Measurements from ENCODE around the gene C19orf85.
"Not testable (repeated sequence)": the region's sequence is repeated elsewhere in the genome, so short reads cannot be mapped to it uniquely, and the experiment has no call there.

The C19orf85 gene

DNA sequence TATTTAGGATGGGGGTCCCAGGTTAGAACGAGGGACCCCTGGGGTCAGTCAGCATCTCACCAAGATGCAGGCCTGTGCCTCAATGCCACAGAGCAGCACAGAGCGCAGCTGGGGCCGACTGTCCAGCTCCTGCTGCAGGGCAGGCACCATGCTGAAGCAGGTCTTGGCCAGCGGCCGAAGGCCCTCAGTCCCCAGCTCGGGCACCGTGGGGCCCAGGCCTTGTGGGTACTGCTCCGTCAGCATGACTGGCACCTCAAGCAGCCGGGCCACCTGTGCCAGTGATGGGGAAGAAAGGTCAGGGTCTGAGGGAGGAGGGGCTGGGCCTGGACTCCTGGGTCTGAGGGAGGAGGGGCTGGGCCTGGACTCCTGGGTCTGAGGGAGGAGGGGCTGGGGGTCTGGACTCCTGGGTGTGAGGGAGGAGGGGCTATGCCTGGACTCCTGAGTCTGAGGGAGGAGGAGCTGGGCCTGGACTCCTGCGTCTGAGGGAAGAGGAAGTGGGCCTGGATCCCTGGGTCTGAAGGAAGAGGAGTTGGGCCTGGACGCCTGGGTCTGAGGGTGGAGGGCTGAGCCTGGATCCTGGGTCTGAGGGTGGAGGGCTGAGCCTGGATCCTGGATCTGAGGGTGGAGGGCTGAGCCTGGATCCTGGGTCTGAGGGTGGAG, 8.8 kb downstream of the C19orf85 start:
- no peak for FAIRE-seq

GRCh38 chr19:55454787-55455243, 9.7 kb downstream of the C19orf85 start:
- FAIRE-seq = no peak

DNA sequence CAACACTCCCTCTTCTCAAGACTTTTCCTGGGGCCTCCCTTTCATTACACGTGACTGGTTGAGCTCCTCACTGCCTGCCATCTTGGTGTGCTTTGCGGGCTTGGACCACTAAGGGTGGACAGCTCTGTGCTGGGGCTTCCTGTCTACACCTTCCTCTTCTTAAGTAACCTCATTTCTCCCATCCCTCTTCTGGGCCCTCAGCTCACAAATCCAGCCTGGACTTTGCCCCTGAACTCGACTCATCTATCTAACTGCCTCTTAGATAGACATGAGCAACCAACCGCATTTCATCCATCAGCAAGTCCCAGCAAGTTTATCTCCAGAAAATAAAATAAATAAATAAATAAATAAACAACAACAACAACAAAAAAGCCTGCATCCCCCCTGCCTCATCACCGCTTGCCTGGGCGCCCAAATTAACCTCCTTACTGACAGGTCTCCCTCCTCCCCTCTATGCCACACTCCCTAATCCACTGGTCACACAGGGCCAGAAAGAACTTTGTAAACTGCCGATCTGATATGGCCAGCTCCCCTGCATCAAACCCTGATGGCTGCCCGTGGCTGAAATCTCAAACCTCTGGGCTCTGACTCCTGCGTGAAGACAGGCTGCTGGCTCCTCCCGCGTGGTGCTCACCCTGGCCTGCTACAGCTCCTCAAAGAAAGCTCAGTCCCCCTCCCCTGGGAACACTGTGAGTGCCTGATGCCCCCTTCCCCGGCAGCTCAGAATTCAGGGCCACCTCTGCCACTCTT, 10.9 kb downstream of the C19orf85 start:
- no peak for FAIRE-seq

DNA sequence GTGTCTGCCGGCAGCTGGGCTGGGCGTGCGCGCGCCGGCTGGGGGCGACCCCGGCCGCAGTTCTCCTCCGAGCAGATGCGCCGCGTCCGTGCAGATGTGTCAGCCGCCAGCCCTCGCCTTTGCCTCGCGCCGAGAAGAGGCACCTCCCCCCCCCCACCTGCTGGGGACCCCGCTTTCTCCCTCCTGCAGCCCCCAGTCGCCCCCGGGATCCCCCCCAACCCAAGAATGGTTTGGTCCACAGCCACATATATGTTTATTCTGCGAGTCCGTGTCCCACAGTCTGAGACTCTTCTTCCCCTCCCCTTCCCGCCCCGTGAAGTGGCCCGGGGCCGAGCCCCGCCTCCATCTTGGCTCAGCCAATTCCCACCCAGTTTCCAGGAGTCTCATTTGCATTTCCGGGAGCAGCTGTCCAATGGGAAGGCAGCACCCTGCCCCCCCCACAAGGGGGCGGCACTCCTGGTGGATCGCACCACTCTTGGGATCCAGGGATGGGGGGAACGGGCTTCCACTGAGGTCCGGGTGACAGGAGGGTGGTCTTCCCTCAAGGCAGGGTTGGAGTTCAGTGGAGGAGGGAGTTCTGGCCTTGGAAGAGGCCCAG, 11.7 kb downstream of the C19orf85 start:
- FAIRE-seq = no peak

DNA sequence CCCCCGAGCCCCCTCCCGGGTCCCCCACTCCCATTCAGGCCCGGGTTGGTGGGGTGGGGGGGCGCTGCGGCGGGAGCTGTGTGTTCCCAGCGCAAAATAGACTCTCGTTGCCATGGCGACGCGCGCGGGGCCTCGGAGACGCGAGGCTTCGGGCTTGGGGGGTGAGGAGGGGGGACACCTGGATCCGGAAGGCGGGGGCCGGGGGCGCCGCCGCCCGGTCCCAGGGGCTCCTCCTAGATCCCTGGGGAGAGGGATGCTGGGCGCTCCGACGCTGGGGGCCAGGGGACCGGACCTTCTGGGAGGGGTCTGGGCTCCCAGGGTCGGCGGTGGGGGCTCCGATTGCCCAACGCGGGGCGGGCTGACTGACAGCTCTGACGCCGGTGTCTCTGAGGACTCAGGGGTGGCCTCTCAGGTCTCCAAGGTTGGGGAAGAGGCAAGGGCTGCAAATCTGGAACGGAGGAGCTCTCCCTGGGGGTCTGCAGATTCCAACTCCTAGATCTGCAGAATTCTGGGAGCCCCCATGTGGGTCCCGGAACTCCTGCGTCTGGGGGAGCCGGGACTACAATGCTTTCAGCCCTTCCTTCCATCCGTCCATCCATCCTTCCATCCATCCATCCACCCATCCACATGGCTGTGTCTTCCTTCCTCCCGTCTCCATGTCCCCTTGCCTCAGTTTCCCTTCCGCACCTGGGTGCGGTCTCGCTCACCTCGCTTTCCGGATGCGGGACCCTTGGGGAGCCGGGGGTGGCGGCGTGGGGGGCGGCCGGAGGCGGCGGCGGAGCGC, 12.4 kb downstream of the C19orf85 start:
- no peak for FAIRE-seq

DNA sequence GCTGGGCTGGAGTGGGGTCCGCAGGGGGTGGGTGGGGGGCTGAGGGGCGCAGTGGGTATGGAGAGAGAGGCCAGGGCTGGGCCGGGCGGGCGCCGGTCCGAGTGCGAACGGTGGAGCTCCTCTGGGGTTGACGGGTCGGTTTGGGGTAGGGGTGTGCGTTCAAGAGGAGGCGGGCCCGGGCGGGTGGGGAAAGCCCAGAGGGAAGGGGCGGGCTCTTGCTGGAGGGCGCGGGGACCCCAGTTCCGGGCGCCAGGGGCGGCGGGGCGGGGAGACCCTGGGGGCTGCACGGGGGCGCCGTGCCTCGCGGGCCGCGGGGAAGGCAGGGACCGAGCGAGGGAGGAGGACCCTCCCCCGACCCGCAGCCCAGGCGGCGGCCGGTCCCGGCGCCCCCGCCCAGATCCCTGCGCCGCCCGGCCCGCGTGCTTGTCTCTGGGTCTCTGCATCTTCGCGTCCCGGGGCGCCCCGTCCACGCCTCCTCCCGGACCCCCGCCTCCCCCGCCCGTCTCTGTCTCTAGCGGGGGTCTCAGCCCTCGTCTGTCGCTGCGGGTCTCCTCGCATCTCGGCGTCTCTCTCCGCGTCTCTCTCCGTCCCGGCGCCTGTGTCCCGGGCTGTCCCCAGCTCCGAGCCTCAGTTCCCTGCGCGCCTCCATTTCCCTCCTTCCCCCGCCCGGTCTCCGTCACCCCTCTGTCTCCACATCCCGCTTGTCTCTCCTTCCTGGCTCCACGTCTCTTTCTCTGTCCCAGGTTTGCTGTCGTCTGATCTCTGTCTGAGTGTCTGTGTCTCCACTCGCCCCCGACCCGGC, 13.2 kb downstream of the C19orf85 start:
- no peak for FAIRE-seq

DNA sequence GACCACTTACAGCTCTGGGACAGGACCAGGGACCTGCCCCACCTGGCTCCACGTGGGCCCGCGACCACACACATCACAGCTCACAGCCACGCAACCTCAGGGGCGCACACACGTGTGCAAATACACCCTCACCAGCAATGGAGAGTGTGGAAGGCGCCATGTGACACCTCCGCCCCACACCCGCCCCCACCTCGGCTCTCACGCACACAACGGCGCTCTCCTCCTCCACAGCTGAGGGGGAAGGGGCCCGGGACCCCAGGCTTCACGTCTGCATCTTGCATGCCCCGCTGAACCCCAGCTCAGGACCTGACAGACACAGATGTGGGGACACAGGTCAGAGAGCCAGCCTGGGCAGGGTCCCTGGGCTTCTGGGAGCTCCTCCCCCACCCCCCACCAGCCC, 15.1 kb downstream of the C19orf85 start:
- FAIRE-seq = no peak

GRCh38 chr19:55448175-55448490, 16.4 kb downstream of the C19orf85 start:
- FAIRE-seq = not testable (repeated sequence)

GRCh38 chr19:55447421-55448174, 17.0 kb downstream of the C19orf85 start:
- no peak for FAIRE-seq

GRCh38 chr19:55446060-55446459, 18.5 kb downstream of the C19orf85 start:
- no peak for FAIRE-seq

GRCh38 chr19:55444646-55445045, 19.9 kb downstream of the C19orf85 start:
- FAIRE-seq = no peak

- no peak for FAIRE-seq
Observed at GRCh38 chr19:55443824-55444480, 20.6 kb downstream of the C19orf85 start.

DNA sequence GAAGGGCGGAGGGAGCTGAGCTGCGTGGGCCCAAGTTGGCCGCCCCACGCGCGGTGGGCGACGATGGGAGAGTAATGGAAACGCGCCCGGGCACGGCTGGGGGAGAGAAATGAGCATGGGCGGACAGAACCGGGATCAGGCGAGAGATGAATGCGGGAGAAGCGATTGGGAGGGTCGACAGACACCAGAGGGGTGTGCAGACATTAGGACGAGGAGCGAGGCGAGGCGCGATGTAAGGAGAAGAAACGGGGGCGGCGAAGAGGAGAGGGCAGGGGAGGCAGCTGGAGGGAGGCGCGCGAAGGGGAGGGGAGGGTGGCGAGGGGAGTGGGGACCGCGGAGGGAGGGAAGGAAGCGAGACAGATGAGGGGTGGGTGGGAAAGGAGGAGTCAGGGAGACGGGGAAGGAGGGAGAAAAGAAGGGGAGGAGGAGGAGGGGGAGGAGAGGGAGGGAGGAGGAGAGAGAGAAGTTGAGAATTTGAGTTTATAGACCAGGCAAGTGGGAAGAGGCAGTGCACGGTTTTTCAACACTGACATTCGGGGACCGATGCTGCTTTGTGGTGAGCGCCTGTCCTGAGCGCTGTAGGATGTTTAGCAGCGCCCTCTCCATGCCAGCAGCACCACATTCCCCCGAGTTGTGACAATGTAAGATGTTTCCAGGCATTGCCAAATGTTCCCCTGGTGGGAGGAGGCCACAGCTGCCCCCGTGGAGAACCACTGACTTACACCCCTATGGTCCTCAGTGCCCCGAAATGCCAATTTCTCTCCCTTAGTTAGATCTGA, 21.3 kb downstream of the C19orf85 start, which contains the start of gene SHISA7:
Gene SHISA7, minus strand, starts transcription at position 256 of the 779 bp plus-strand sequence. CDS start 437 bp downstream, outside the sequence.
- FAIRE-seq = no peak

GRCh38 chr19:55442372-55442961, 22.1 kb downstream of the C19orf85 start:
- FAIRE-seq = no peak

GRCh38 chr19:55441692-55442321, 22.7 kb downstream of the C19orf85 start:
- no peak for FAIRE-seq

GRCh38 chr19:55441319-55441691, 23.2 kb downstream of the C19orf85 start:
- FAIRE-seq = no peak

GRCh38 chr19:55440411-55441105, 24.0 kb downstream of the C19orf85 start:
- no peak for FAIRE-seq

DNA sequence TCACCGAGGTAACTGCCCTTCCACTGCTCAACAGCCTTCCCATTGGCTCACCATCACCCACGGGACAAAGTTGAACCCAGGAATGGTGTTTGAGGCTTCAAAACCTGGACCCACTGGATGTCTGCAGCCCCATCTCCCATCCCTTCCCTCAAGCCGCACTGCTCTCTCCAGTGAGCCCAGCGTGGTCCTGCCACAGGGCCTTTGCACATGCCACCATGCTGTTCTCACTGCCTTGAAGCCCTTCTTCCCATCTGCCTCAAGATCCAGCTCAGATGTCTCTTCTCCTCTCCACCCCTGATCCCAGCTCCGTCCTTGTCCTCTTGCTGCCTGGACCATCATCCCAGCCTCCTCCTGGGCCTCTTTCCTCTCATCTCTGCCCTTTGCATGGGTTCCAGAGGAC, 25.5 kb downstream of the C19orf85 start:
- FAIRE-seq = no peak

DNA sequence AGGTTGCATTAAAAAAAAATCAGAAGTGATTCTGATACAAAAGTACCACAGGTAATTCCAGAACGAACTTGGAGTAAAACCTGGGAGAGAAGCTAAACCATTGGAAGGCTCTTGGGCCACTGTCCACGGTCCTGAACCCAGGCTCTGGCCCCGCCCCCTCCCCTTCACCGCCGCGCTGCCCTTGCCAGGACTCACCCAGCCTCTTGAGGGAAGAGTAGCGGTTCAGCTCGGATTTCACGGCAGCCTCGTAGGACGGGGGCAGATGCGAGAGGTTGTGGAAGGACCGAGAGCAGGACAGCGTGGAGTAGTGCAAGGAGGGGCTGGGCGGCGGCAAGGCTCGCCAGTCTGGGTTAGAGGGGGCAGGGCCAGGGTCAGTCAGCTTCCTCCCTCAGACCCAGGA, 27.1 kb downstream of the C19orf85 start:
- no peak for FAIRE-seq

Measured in islet of Langerhans (tissue), 1 donor.